ENCODE results near the gene PRELID2. TPM values are rescaled to one million over a fixed set of nuclear protein-coding genes. Genes with fewer than 3 reads are reported as not detected.
"Not testable (repeated sequence)": the region's sequence is repeated elsewhere in the genome, so short reads cannot be mapped to it uniquely, and the experiment has no call there.

The PRELID2 gene
- polyA plus RNA-seq (2013, experiment 1 of 2) = 5.5 TPM
- polyA plus RNA-seq (2013, experiment 2 of 2) = 6.6 TPM

- Histone ChIP-seq H3K27ac (ENCODE audit: low read depth, low read length, severe bottlenecking) (peak within 1 kb of the TSS; percentile 33), H3K36me3 (ENCODE audit: control insufficient read depth, insufficient read depth, low read length) (no peaks in the 10 kb centered on the region), H3K9me3 (ENCODE audit: control insufficient read depth, low read length) (no peaks in the 10 kb centered on the region), H3K4me1 (ENCODE audit: control insufficient read depth, insufficient read depth, low read length, poor library complexity, severe bottlenecking) (peaks cover 7% of the 10 kb centered on the region), H3K4me3 (ENCODE audit: extremely low read depth, insufficient read depth, low read length, poor library complexity, severe bottlenecking) (peak within 1 kb of the TSS; percentile 54)
- 5 to 7% methylated on average over 48 to 51 of the region's 71 CpGs for WGBS, 2 experiments (ENCODE audit: insufficient coverage in 2 of 2)
Observed at GRCh38 chr5:145834917-145835847, at the start of gene PRELID2. PRELID2 (minus strand) TSS chr5:145835342; CDS start chr5:145835251, 91 bp downstream.

- 94 to 100% methylated on average over 1 to 2 of the region's 2 CpGs for WGBS, 2 experiments (ENCODE audit: insufficient coverage in 2 of 2)
- Histone ChIP-seq H3K27ac (ENCODE audit: low read depth, low read length, severe bottlenecking) (no peak overlapping the region), H3K36me3 (ENCODE audit: control insufficient read depth, insufficient read depth, low read length) (no peaks in the 10 kb centered on the region), H3K4me1 (ENCODE audit: control insufficient read depth, insufficient read depth, low read length, poor library complexity, severe bottlenecking) (no peaks in the 10 kb centered on the region), H3K4me3 (ENCODE audit: extremely low read depth, insufficient read depth, low read length, poor library complexity, severe bottlenecking) (no peak overlapping the region), H3K9me3 (ENCODE audit: control insufficient read depth, low read length) (no peaks in the 10 kb centered on the region)
Observed at GRCh38 chr5:145874765-145875164, 39.6 kb upstream of the PRELID2 start.

GRCh38 chr5:145872914-145873313 is 37.8 kb upstream of the PRELID2 start, which contains the start of gene GRXCR2:
GRXCR2 (minus strand) TSS chr5:145873014; CDS start chr5:145872968, 46 bp downstream.
- no peak within 1 kb of the TSS for H3K4me3 ChIP-seq (ENCODE audit: extremely low read depth, insufficient read depth, low read length, poor library complexity, severe bottlenecking)
- WGBS, 2 experiments (ENCODE audit: insufficient coverage in 2 of 2) = 80 to 100% methylated on average over 1 to 3 of the region's 3 CpGs
- H3K4me1 ChIP-seq (ENCODE audit: control insufficient read depth, insufficient read depth, low read length, poor library complexity, severe bottlenecking) = no peaks in the 10 kb centered on the region
- no peaks in the 10 kb centered on the region for H3K36me3 ChIP-seq (ENCODE audit: control insufficient read depth, insufficient read depth, low read length)
- no peak within 1 kb of the TSS for H3K27ac ChIP-seq (ENCODE audit: low read depth, low read length, severe bottlenecking)
- no peaks in the 10 kb centered on the region for H3K9me3 ChIP-seq (ENCODE audit: control insufficient read depth, low read length)

GRCh38 chr5:145872486-145872885 is 37.3 kb upstream of the PRELID2 start:
- Histone ChIP-seq H3K4me3 (ENCODE audit: extremely low read depth, insufficient read depth, low read length, poor library complexity, severe bottlenecking) (no peak overlapping the region), H3K4me1 (ENCODE audit: control insufficient read depth, insufficient read depth, low read length, poor library complexity, severe bottlenecking) (no peaks in the 10 kb centered on the region), H3K36me3 (ENCODE audit: control insufficient read depth, insufficient read depth, low read length) (no peaks in the 10 kb centered on the region), H3K27ac (ENCODE audit: low read depth, low read length, severe bottlenecking) (no peak overlapping the region), H3K9me3 (ENCODE audit: control insufficient read depth, low read length) (no peaks in the 10 kb centered on the region)
- 89 to 95% methylated on average over 6 of the region's 8 CpGs for WGBS, 2 experiments (ENCODE audit: insufficient coverage in 2 of 2)

GRCh38 chr5:145869753-145870152 is 34.6 kb upstream of the PRELID2 start:
- H3K9me3 ChIP-seq (ENCODE audit: control insufficient read depth, low read length) = no peaks in the 10 kb centered on the region
- no peaks in the 10 kb centered on the region for H3K4me1 ChIP-seq (ENCODE audit: control insufficient read depth, insufficient read depth, low read length, poor library complexity, severe bottlenecking)
- H3K4me3 ChIP-seq (ENCODE audit: extremely low read depth, insufficient read depth, low read length, poor library complexity, severe bottlenecking) = no peak overlapping the region
- no peaks in the 10 kb centered on the region for H3K36me3 ChIP-seq (ENCODE audit: control insufficient read depth, insufficient read depth, low read length)
- whole genome bisulfite sequencing, 2 experiments (ENCODE audit: insufficient coverage in 2 of 2) = 86 to 95% methylated on average over 2 to 3 of the region's 4 CpGs
- H3K27ac ChIP-seq (ENCODE audit: low read depth, low read length, severe bottlenecking) = no peak overlapping the region

- no peak overlapping the region for H3K4me3 ChIP-seq (ENCODE audit: extremely low read depth, insufficient read depth, low read length, poor library complexity, severe bottlenecking)
- H3K27ac ChIP-seq (ENCODE audit: low read depth, low read length, severe bottlenecking) = no peak overlapping the region
- no CpG with 5 or more reads among the region's 1 CpG for WGBS, 2 experiments (ENCODE audit: insufficient coverage in 2 of 2)
- no peaks in the 10 kb centered on the region for H3K9me3 ChIP-seq (ENCODE audit: control insufficient read depth, low read length)
- no peaks in the 10 kb centered on the region for H3K4me1 ChIP-seq (ENCODE audit: control insufficient read depth, insufficient read depth, low read length, poor library complexity, severe bottlenecking)
- H3K36me3 ChIP-seq (ENCODE audit: control insufficient read depth, insufficient read depth, low read length) = no peaks in the 10 kb centered on the region
Observed at GRCh38 chr5:145867806-145868205, 32.7 kb upstream of the PRELID2 start.

GRCh38 chr5:145864432-145864831 is 29.3 kb upstream of the PRELID2 start:
- H3K4me1 ChIP-seq (ENCODE audit: control insufficient read depth, insufficient read depth, low read length, poor library complexity, severe bottlenecking); H3K4me3 ChIP-seq (ENCODE audit: extremely low read depth, insufficient read depth, low read length, poor library complexity, severe bottlenecking); H3K36me3 ChIP-seq (ENCODE audit: control insufficient read depth, insufficient read depth, low read length); H3K27ac ChIP-seq (ENCODE audit: low read depth, low read length, severe bottlenecking); H3K9me3 ChIP-seq (ENCODE audit: control insufficient read depth, low read length): not testable (repeated sequence)
- WGBS, 2 experiments (ENCODE audit: insufficient coverage in 2 of 2) = no CpG with 5 or more reads among the region's 2 CpGs

GRCh38 chr5:145863003-145863402 is 27.9 kb upstream of the PRELID2 start:
- 86 to 90% methylated on average over 2 of the region's 3 CpGs for WGBS, 2 experiments (ENCODE audit: insufficient coverage in 2 of 2)
- Histone ChIP-seq H3K27ac (ENCODE audit: low read depth, low read length, severe bottlenecking) (no peak overlapping the region), H3K9me3 (ENCODE audit: control insufficient read depth, low read length) (no peaks in the 10 kb centered on the region), H3K4me3 (ENCODE audit: extremely low read depth, insufficient read depth, low read length, poor library complexity, severe bottlenecking) (no peak overlapping the region), H3K4me1 (ENCODE audit: control insufficient read depth, insufficient read depth, low read length, poor library complexity, severe bottlenecking) (no peaks in the 10 kb centered on the region), H3K36me3 (ENCODE audit: control insufficient read depth, insufficient read depth, low read length) (no peaks in the 10 kb centered on the region)

GRCh38 chr5:145859897-145860296 is 24.8 kb upstream of the PRELID2 start:
- peaks cover 14% of the 10 kb centered on the region for H3K4me1 ChIP-seq (ENCODE audit: control insufficient read depth, insufficient read depth, low read length, poor library complexity, severe bottlenecking)
- no peak overlapping the region for H3K4me3 ChIP-seq (ENCODE audit: extremely low read depth, insufficient read depth, low read length, poor library complexity, severe bottlenecking)
- no peaks in the 10 kb centered on the region for H3K9me3 ChIP-seq (ENCODE audit: control insufficient read depth, low read length)
- 90 to 94% methylated on average over 3 of the region's 3 CpGs for WGBS, 2 experiments (ENCODE audit: insufficient coverage in 2 of 2)
- H3K36me3 ChIP-seq (ENCODE audit: control insufficient read depth, insufficient read depth, low read length) = no peaks in the 10 kb centered on the region
- no peak overlapping the region for H3K27ac ChIP-seq (ENCODE audit: low read depth, low read length, severe bottlenecking)

- H3K4me1 ChIP-seq (ENCODE audit: control insufficient read depth, insufficient read depth, low read length, poor library complexity, severe bottlenecking) = peaks cover 16% of the 10 kb centered on the region
- no peaks in the 10 kb centered on the region for H3K36me3 ChIP-seq (ENCODE audit: control insufficient read depth, insufficient read depth, low read length)
- 83 to 94% methylated on average over 5 to 6 of the region's 6 CpGs for WGBS, 2 experiments (ENCODE audit: insufficient coverage in 2 of 2)
- no peak overlapping the region for H3K27ac ChIP-seq (ENCODE audit: low read depth, low read length, severe bottlenecking)
- H3K9me3 ChIP-seq (ENCODE audit: control insufficient read depth, low read length) = no peaks in the 10 kb centered on the region
- no peak overlapping the region for H3K4me3 ChIP-seq (ENCODE audit: extremely low read depth, insufficient read depth, low read length, poor library complexity, severe bottlenecking)
Observed at GRCh38 chr5:145859453-145859852, 24.3 kb upstream of the PRELID2 start.

GRCh38 chr5:145858959-145859358 is 23.8 kb upstream of the PRELID2 start:
- 97 to 100% methylated on average over 3 of the region's 4 CpGs for WGBS, 2 experiments (ENCODE audit: insufficient coverage in 2 of 2)
- H3K4me1 ChIP-seq (ENCODE audit: control insufficient read depth, insufficient read depth, low read length, poor library complexity, severe bottlenecking) = peaks cover 18% of the 10 kb centered on the region
- no peak overlapping the region for H3K4me3 ChIP-seq (ENCODE audit: extremely low read depth, insufficient read depth, low read length, poor library complexity, severe bottlenecking)
- H3K36me3 ChIP-seq (ENCODE audit: control insufficient read depth, insufficient read depth, low read length) = no peaks in the 10 kb centered on the region
- no peak overlapping the region for H3K27ac ChIP-seq (ENCODE audit: low read depth, low read length, severe bottlenecking)
- H3K9me3 ChIP-seq (ENCODE audit: control insufficient read depth, low read length) = no peaks in the 10 kb centered on the region

All from mesodermal cell (in vitro differentiated cells).